Upper lobe of left lung (tissue), 6 donors: ENCODE measurements around the gene CBX7. TPM values are rescaled to one million over a fixed set of nuclear protein-coding genes. Genes with fewer than 3 reads are reported as not detected.

Experiments used
- ATAC-seq, 2 donors: fragments of 200-7000 bp; cut with Tn5 transposase; one replicate each; pipeline ENCODE4 v1.9.1; 2022; ENCODE audit warnings: mild to moderate bottlenecking in 2 of 2, moderate library complexity in 2 of 2; ENCODE audit not compliant: low FRiP score in 2 of 2
- DNase-seq, 2 donors: peaks; one replicate each; pipeline ENCODE4 v3.0.0-alpha.2; 2019 to 2020
- H3K27ac ChIP-seq, 4 donors: fragments of 200-600 bp; sonication (generic); one replicate each; pipeline ENCODE4 v1.5.1; 2016 to 2019
- H3K27me3 ChIP-seq, 4 donors: fragments of 200-600 bp; sonication (generic); one replicate each; pipeline ENCODE4 v1.5.1; 2017 to 2019
- H3K36me3 ChIP-seq, 4 donors: fragments of 200-600 bp; sonication (generic); one replicate each; pipeline ENCODE4 v1.5.1; 2016 to 2019
- H3K4me1 ChIP-seq, 4 donors: fragments of 200-600 bp; sonication (generic); one replicate each; pipeline ENCODE4 v1.5.1; 2018 to 2019
- H3K4me3 ChIP-seq, 4 donors: fragments of 200-600 bp; sonication (generic); one replicate each; pipeline ENCODE4 v1.5.1; 2017 to 2019; ENCODE audit warnings: mild to moderate bottlenecking in 2 of 4, moderate library complexity in 1 of 4
- H3K9me3 ChIP-seq, 4 donors: fragments of 200-600 bp; sonication (generic); one replicate each; pipeline ENCODE4 v1.5.1; 2018 to 2019
- EP300 ChIP-seq, 4 donors: sonication (generic); formaldehyde crosslinking; IDR thresholded peaks; one replicate each; pipeline ENCODE4 v1.5.1; 2017; ENCODE audit warnings: antibody characterized with exemption in 4 of 4, control low read depth in 2 of 4
- POLR2A ChIP-seq, 4 donors: fragments of 450-650 bp; IDR thresholded peaks; one replicate each; pipeline ENCODE4 v1.5.1; 2016 to 2017; ENCODE audit warnings: antibody characterized with exemption in 4 of 4, mild to moderate bottlenecking in 2 of 4
- POLR2AphosphoS5 ChIP-seq, 2 donors: sonication (generic); formaldehyde crosslinking; IDR thresholded peaks; one replicate each; pipeline ENCODE4 v1.5.1; 2017; ENCODE audit warnings: antibody characterized with exemption in 2 of 2
- WGBS, 2 donors: methylation state at CpG; one replicate each; pipeline ENCODE4 v1.1.5; 2017 to 2018; 5-methylcytosine and 5-hydroxymethylcytosine counted together
- total RNA-seq, 6 donors: library from RNA; depleted of rRNA in 4 of 6; stranded (reverse); fragments of >200 nt in 4 of 6; gene quantifications; one replicate each; pipeline versions ENCODE4 v1.1.0 to v1.2.1, GENCODE V29; 2016 to 2021
- TF ChIP-seq, protein P1 (sequence below), 6 experiments: fragments of 450-650 bp in 4 of 6; fragments of 200-600 bp in 2 of 6; sonication (generic) in 2 of 6; IDR thresholded peaks; one replicate each; pipeline ENCODE4 v1.5.1; 2016 to 2019; ENCODE audit warnings: antibody characterized with exemption in 6 of 6
- donor health status: DM: no; HTN: no; CAD: no; lungs with moderate emphysema.
- donor health status: DM: no; HTN: yes; CAD: no; lungs with severe emphysema.

The CBX7 gene
- total RNA-seq, 6 donors from 2014 or later: 51.5 to 145 (median 60.6) TPM

- Histone ChIP-seq H3K27ac (no peak overlapping the region), H3K27me3 (no peaks in the 10 kb centered on the region), H3K36me3 (no peaks in the 10 kb centered on the region), H3K4me1 (no peaks in the 10 kb centered on the region), H3K9me3 (no peaks in the 10 kb centered on the region), H3K4me3 (no peak overlapping the region)
- WGBS, 2 donors: 69 to 70% methylated on average over 15 of the region's 15 CpGs
- TF ChIP-seq, protein P1, sequence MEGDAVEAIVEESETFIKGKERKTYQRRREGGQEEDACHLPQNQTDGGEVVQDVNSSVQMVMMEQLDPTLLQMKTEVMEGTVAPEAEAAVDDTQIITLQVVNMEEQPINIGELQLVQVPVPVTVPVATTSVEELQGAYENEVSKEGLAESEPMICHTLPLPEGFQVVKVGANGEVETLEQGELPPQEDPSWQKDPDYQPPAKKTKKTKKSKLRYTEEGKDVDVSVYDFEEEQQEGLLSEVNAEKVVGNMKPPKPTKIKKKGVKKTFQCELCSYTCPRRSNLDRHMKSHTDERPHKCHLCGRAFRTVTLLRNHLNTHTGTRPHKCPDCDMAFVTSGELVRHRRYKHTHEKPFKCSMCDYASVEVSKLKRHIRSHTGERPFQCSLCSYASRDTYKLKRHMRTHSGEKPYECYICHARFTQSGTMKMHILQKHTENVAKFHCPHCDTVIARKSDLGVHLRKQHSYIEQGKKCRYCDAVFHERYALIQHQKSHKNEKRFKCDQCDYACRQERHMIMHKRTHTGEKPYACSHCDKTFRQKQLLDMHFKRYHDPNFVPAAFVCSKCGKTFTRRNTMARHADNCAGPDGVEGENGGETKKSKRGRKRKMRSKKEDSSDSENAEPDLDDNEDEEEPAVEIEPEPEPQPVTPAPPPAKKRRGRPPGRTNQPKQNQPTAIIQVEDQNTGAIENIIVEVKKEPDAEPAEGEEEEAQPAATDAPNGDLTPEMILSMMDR (IDR thresholded peaks at IDR 0.05): no peak
- TF ChIP-seq POLR2AphosphoS5 (IDR thresholded peaks at IDR 0.05): no peak
- DNase-seq (no peak), ATAC-seq (no peak)
Observed at GRCh38 chr22:39110631-39111561, 41.6 kb downstream of the CBX7 start.

DNA sequence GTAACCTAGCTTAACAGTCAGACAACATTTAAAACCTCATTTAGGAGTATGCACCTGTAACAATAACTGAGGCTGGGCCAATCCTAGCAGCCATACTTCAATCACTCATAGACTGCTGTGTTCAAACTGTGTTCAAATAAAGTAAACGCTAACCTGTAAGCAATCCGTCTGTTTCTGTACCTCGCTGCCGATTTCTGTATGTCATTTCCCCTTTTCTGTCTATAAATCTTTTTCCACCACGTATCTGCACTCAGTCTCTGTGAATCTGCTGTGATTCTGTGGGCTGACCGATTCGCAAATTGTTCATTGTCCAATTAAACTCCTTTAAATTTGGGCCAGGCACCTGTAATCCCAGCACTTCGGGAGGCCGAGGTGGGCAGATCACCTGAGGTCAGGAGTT, 43.1 kb downstream of the CBX7 start:
- no peak for DNase-seq
- H3K27me3 ChIP-seq: no peaks in the 10 kb centered on the region
- no peaks in the 10 kb centered on the region for H3K36me3 ChIP-seq
- 69 to 75% methylated on average over 9 of the region's 9 CpGs for WGBS, 2 donors
- no peaks in the 10 kb centered on the region for H3K4me1 ChIP-seq
- TF ChIP-seq POLR2AphosphoS5 (IDR thresholded peaks at IDR 0.05): no peak
- TF ChIP-seq EP300 (IDR thresholded peaks at IDR 0.05): no peak
- TF ChIP-seq, protein P1 (IDR thresholded peaks at IDR 0.05): no peak
- TF ChIP-seq POLR2A (IDR thresholded peaks at IDR 0.05): no peak
- no peak overlapping the region for H3K4me3 ChIP-seq
- ATAC-seq: no peak
- H3K9me3 ChIP-seq: no peaks in the 10 kb centered on the region
- H3K27ac ChIP-seq: no peak overlapping the region

- H3K4me3 ChIP-seq: no peak overlapping the region
- no peak overlapping the region for H3K27ac ChIP-seq
- no peaks in the 10 kb centered on the region for H3K27me3 ChIP-seq
- no peak for DNase-seq
- H3K36me3 ChIP-seq: no peaks in the 10 kb centered on the region
- TF ChIP-seq EP300 (IDR thresholded peaks at IDR 0.05) (no peak), POLR2AphosphoS5 (IDR thresholded peaks at IDR 0.05) (no peak), POLR2A (IDR thresholded peaks at IDR 0.05) (no peak)
- TF ChIP-seq, protein P1 (IDR thresholded peaks at IDR 0.05): no peak
- WGBS, 2 donors: 92 to 93% methylated on average over 4 of the region's 4 CpGs
- no peak for ATAC-seq
- no peaks in the 10 kb centered on the region for H3K9me3 ChIP-seq
- no peaks in the 10 kb centered on the region for H3K4me1 ChIP-seq
Observed at GRCh38 chr22:39108487-39108886, 44.0 kb downstream of the CBX7 start.

- no peaks in the 10 kb centered on the region for H3K4me1 ChIP-seq
- H3K36me3 ChIP-seq: no peaks in the 10 kb centered on the region
- no peak for ATAC-seq
- 86 to 89% methylated on average over 2 of the region's 2 CpGs for WGBS, 2 donors
- DNase-seq: no peak
- TF ChIP-seq EP300 (IDR thresholded peaks at IDR 0.05): no peak
- no peak for TF ChIP-seq POLR2AphosphoS5 (IDR thresholded peaks at IDR 0.05)
- TF ChIP-seq POLR2A (IDR thresholded peaks at IDR 0.05): no peak
- TF ChIP-seq, protein P1 (IDR thresholded peaks at IDR 0.05): no peak
- H3K9me3 ChIP-seq: no peaks in the 10 kb centered on the region
- H3K27ac ChIP-seq: no peak overlapping the region
- H3K27me3 ChIP-seq: no peaks in the 10 kb centered on the region
- no peak overlapping the region for H3K4me3 ChIP-seq
Observed at GRCh38 chr22:39106326-39106725, 46.2 kb downstream of the CBX7 start.

GRCh38 chr22:39103431-39103830, 49.0 kb downstream of the CBX7 start:
- 66 to 67% methylated on average over 2 of the region's 2 CpGs for WGBS, 2 donors
- TF ChIP-seq POLR2A (IDR thresholded peaks at IDR 0.05) (no peak), EP300 (IDR thresholded peaks at IDR 0.05) (no peak), POLR2AphosphoS5 (IDR thresholded peaks at IDR 0.05) (no peak)
- TF ChIP-seq, protein P1 (IDR thresholded peaks at IDR 0.05): no peak
- Histone ChIP-seq H3K27me3 (no peaks in the 10 kb centered on the region), H3K4me3 (no peak overlapping the region), H3K27ac (no peak overlapping the region), H3K4me1 (no peaks in the 10 kb centered on the region), H3K36me3 (no peaks in the 10 kb centered on the region), H3K9me3 (no peaks in the 10 kb centered on the region)
- ATAC-seq (no peak), DNase-seq (no peak)
